H9 (cell line): ENCODE measurements around the gene EFCAB14. TPM values are rescaled to one million over a fixed set of nuclear protein-coding genes. Genes with fewer than 3 reads are reported as not detected.

Experiments used
- DNase-seq: peaks from one replicate; pipeline ENCODE4 v3.0.0-alpha.2; 2017
- H2AFZ ChIP-seq: one replicate; pipeline ENCODE4 v1.6.1; 2013; ENCODE audit warnings: mild to moderate bottlenecking, low read length, control low read depth, moderate library complexity
- H2AK5ac ChIP-seq: 2 replicates; pipeline ENCODE4 v1.6.1; 2013; ENCODE audit warnings: low read length, control low read depth, mixed read lengths; ENCODE audit not compliant: insufficient read length
- H2BK120ac ChIP-seq: one replicate; pipeline ENCODE4 v1.6.1; 2013; ENCODE audit warnings: low read depth, mild to moderate bottlenecking, low read length, control low read depth, inconsistent platforms; ENCODE audit not compliant: poor library complexity, severe bottlenecking
- H2BK12ac ChIP-seq: 2 replicates; pipeline ENCODE4 v1.6.1; 2013; ENCODE audit warnings: low read length, control low read depth, mixed read lengths, low read depth; ENCODE audit not compliant: insufficient read length
- H2BK15ac ChIP-seq: 2 replicates; pipeline ENCODE4 v1.6.1; 2013; ENCODE audit warnings: low read depth, low read length, control low read depth
- H2BK20ac ChIP-seq: one replicate; pipeline ENCODE4 v1.6.1; 2013; ENCODE audit warnings: low read depth, mild to moderate bottlenecking, low read length, control low read depth, inconsistent platforms; ENCODE audit not compliant: poor library complexity, severe bottlenecking
- H2BK5ac ChIP-seq: 2 replicates; pipeline ENCODE4 v1.6.1; 2013; ENCODE audit warnings: low read length, control low read depth, mixed read lengths; ENCODE audit not compliant: insufficient read length
- H3K14ac ChIP-seq: 2 replicates; pipeline ENCODE4 v1.6.1; 2013; ENCODE audit warnings: low read length, control low read depth; ENCODE audit not compliant: insufficient read depth
- H3K18ac ChIP-seq: 2 replicates; pipeline ENCODE4 v1.6.1; 2013; ENCODE audit warnings: low read depth, mild to moderate bottlenecking, mixed read lengths, low read length, control low read depth; ENCODE audit not compliant: insufficient read length
- H3K23ac ChIP-seq: 2 replicates; pipeline ENCODE4 v1.6.1; 2013; ENCODE audit warnings: low read length, control low read depth, mixed read lengths, low read depth; ENCODE audit not compliant: insufficient read length
- H3K23me2 ChIP-seq: 2 replicates; pipeline ENCODE4 v1.6.1; 2013; ENCODE audit warnings: low read depth, mild to moderate bottlenecking, mixed read lengths, low read length, control low read depth; ENCODE audit not compliant: insufficient read length, poor library complexity, severe bottlenecking
- H3K27ac ChIP-seq: 2 replicates; pipeline ENCODE4 v1.5.1; 2013; ENCODE audit warnings: low read length, control low read depth, mixed read lengths, low read depth; ENCODE audit not compliant: insufficient read length
- H3K27me3 ChIP-seq: 2 replicates; pipeline ENCODE4 v1.6.1; 2013; ENCODE audit warnings: low read length, control low read depth, inconsistent platforms; ENCODE audit not compliant: insufficient read depth
- H3K4ac ChIP-seq: 2 replicates; pipeline ENCODE4 v1.6.1; 2013; ENCODE audit warnings: low read depth, mild to moderate bottlenecking, control low read depth, inconsistent platforms, low read length, moderate library complexity
- H3K4me1 ChIP-seq: 2 replicates; pipeline ENCODE4 v1.6.1; 2013; ENCODE audit warnings: low read length, control low read depth, inconsistent platforms; ENCODE audit not compliant: insufficient read depth
- H3K4me2 ChIP-seq: 2 replicates; pipeline ENCODE4 v1.6.1; 2013; ENCODE audit warnings: low read length, control low read depth, mixed read lengths; ENCODE audit not compliant: insufficient read length, insufficient read depth
- H3K56ac ChIP-seq: 2 replicates; pipeline ENCODE4 v1.6.1; 2013; ENCODE audit warnings: low read depth, mild to moderate bottlenecking, mixed read lengths, low read length, control low read depth; ENCODE audit not compliant: insufficient read length
- H3K79me1 ChIP-seq: 2 replicates; pipeline ENCODE4 v1.6.1; 2013; ENCODE audit warnings: low read depth, mild to moderate bottlenecking, moderate library complexity, low read length, control low read depth, inconsistent platforms; ENCODE audit not compliant: insufficient read depth, poor library complexity, severe bottlenecking
- H3K79me2 ChIP-seq: 2 replicates; pipeline ENCODE4 v1.6.1; 2013; ENCODE audit warnings: low read length, control low read depth, inconsistent platforms; ENCODE audit not compliant: insufficient read depth
- H3K9ac ChIP-seq: 2 replicates; pipeline ENCODE4 v1.6.1; 2013; ENCODE audit warnings: low read length, control low read depth, mixed read lengths; ENCODE audit not compliant: insufficient read length; ENCODE audit errors: extremely low read depth
- H3K9me3 ChIP-seq: one replicate; pipeline ENCODE4 v1.6.1; 2013; ENCODE audit warnings: low read depth, low read length, inconsistent platforms; ENCODE audit not compliant: control insufficient read depth
- H3T11ph ChIP-seq: one replicate; pipeline ENCODE4 v1.6.1; 2013; ENCODE audit warnings: mild to moderate bottlenecking, low read length, control low read depth, inconsistent platforms
- H4K20me1 ChIP-seq: one replicate; pipeline ENCODE4 v1.6.1; 2013; ENCODE audit not compliant: control insufficient read depth, insufficient read length, insufficient read depth
- H4K5ac ChIP-seq: 2 replicates; pipeline ENCODE4 v1.6.1; 2013; ENCODE audit warnings: low read depth, mild to moderate bottlenecking, mixed read lengths, low read length, control low read depth; ENCODE audit not compliant: insufficient read length
- H4K8ac ChIP-seq: replicated peaks from 2 replicates; pipeline ENCODE4 v1.6.1; 2013; ENCODE audit warnings: low read length, control low read depth, mixed read lengths, low read depth; ENCODE audit not compliant: insufficient read length
- H4K91ac ChIP-seq: 2 replicates; pipeline ENCODE4 v1.6.1; 2013; ENCODE audit warnings: low read depth, mild to moderate bottlenecking, moderate library complexity, mixed read lengths, low read length, control low read depth; ENCODE audit not compliant: insufficient read length
- H3K27ac Mint-ChIP-seq, 3 experiments: 2 replicates in 2 of 3; 3 replicates in 1 of 3; pipeline ENCODE4 v1.8.0; 2020 to 2021; ENCODE audit warnings: mixed read lengths in 3 of 3, mild to moderate bottlenecking in 1 of 3, moderate library complexity in 1 of 3
- H3K27me3 Mint-ChIP-seq: 2 replicates; pipeline ENCODE4 v1.8.0; 2021; ENCODE audit warnings: low read depth, mild to moderate bottlenecking, moderate library complexity, mixed read lengths
- H3K36me3 Mint-ChIP-seq, 3 experiments: 2 replicates in 2 of 3; 3 replicates in 1 of 3; pipeline ENCODE4 v1.8.0; 2020 to 2021; ENCODE audit warnings: low read depth in 3 of 3, mixed read lengths in 3 of 3; ENCODE audit not compliant: insufficient read depth in 1 of 3
- H3K4me1 Mint-ChIP-seq, 2 experiments: 2 replicates each; pipeline ENCODE4 v1.8.0; 2020; ENCODE audit warnings: mixed read lengths in 2 of 2
- H3K4me3 Mint-ChIP-seq, 2 experiments: 2 replicates in 1 of 2; 3 replicates in 1 of 2; pipeline ENCODE4 v1.8.0; 2020 to 2021; ENCODE audit warnings: mild to moderate bottlenecking in 2 of 2, mixed read lengths in 2 of 2, moderate library complexity in 1 of 2
- H3K9me3 Mint-ChIP-seq, 2 experiments: 2 replicates in 1 of 2; 3 replicates in 1 of 2; pipeline ENCODE4 v1.8.0; 2020; ENCODE audit warnings: mild to moderate bottlenecking in 2 of 2, mixed read lengths in 2 of 2, moderate library complexity in 1 of 2
- CTCF ChIP-seq: fragments of 200-600 bp; sonication (generic); conservative IDR thresholded peaks from 3 replicates; pipeline ENCODE4 v1.8.0; 2021; ENCODE audit warnings: antibody characterized with exemption, mild to moderate bottlenecking
- WGBS: extraction: QIAGEN DNeasy Blood & Tissue Kit; methylation state at CpG from one replicate; pipeline ENCODE4 v1.1.7; 2013; ENCODE audit warnings: missing lambda C conversion rate, low lambda C conversion rate, mixed read lengths; ENCODE audit not compliant: insufficient read length; ENCODE audit errors: extremely low coverage; 5-methylcytosine and 5-hydroxymethylcytosine counted together
- total RNA-seq: library from RNA; stranded (reverse); gene quantifications from 2 replicates; pipeline ENCODE4 v1.2.1, GENCODE V29; 2021

Gene EFCAB14
- total RNA-seq, 1 experiment from 2014 or later, result 42.2 TPM

GRCh38 chr1:46767649-46768282, 48.9 kb upstream of the EFCAB14 start:
- no peak overlapping the region for H2BK12ac ChIP-seq
- no peak overlapping the region for H3K27ac ChIP-seq
- H3K79me2 ChIP-seq, result no peaks in the 10 kb centered on the region
- H3K9me3 ChIP-seq, result peaks cover 44% of the 10 kb centered on the region
- Mint-ChIP-seq H3K27ac (no peak overlapping the region), H3K9me3 (peaks cover 46 to 56% of the 10 kb centered on the region in 2 experiments), H3K36me3 (peaks cover 6 to 36% (median 31%) of the 10 kb centered on the region in 3 experiments; a peak in 6 of 7 replicates), H3K4me1 (peaks cover 0 to 2% of the 10 kb centered on the region in 2 experiments; a peak in 2 of 4 replicates), H3K27me3 (peaks cover 9% of the 10 kb centered on the region), H3K4me3 (no peak overlapping the region)
- WGBS, result no CpG with 5 or more reads among the region's 4 CpGs
- H2AK5ac ChIP-seq, result no peak overlapping the region
- no peak overlapping the region for H4K5ac ChIP-seq
- no peak overlapping the region for H2BK15ac ChIP-seq
- H4K20me1 ChIP-seq, result no peaks in the 10 kb centered on the region
- no peaks in the 10 kb centered on the region for H3K27me3 ChIP-seq
- no peak overlapping the region for H3K4me2 ChIP-seq
- no peak for TF ChIP-seq CTCF
- no peak overlapping the region for H3K14ac ChIP-seq
- H3K18ac ChIP-seq, result no peak overlapping the region
- H3K4ac ChIP-seq, result no peak overlapping the region
- no peak overlapping the region for H3K56ac ChIP-seq
- H3K23me2 ChIP-seq, result no peaks in the 10 kb centered on the region
- no peak for DNase-seq
- H4K91ac ChIP-seq, result no peak overlapping the region
- no peak overlapping the region for H3T11ph ChIP-seq
- H2BK120ac ChIP-seq, result no peak overlapping the region
- H3K23ac ChIP-seq, result no peak overlapping the region
- H3K79me1 ChIP-seq, result no peaks in the 10 kb centered on the region
- no peak overlapping the region for H4K8ac ChIP-seq
- no peak overlapping the region for H2BK20ac ChIP-seq
- H3K4me1 ChIP-seq, result no peaks in the 10 kb centered on the region
- H2AFZ ChIP-seq, result no peak overlapping the region
- H3K9ac ChIP-seq, result no peak overlapping the region
- no peak overlapping the region for H2BK5ac ChIP-seq
